HepG2 (cell line): ENCODE measurements around the gene ZNF648. TPM values are rescaled to one million over a fixed set of nuclear protein-coding genes. Genes with fewer than 3 reads are reported as not detected.

Experiments used
- ATAC-seq: fragments of 200-7000 bp; cut with Tn5 transposase; 3 replicates; pipeline ENCODE4 v1.9.1; 2020; ENCODE audit warnings: mild to moderate bottlenecking, moderate library complexity
- BruUV-seq: library from RNA; stranded (reverse); fragments of 400-500 nt; replicated peaks from 2 replicates; lab custom pipeline; 2021; lab: Mats Ljungman, UMichigan
- CTCF ChIA-PET: fragments of 300-600 bp; formaldehyde crosslinking; extraction: SDS; loops from one replicate; lab custom pipeline; 2021; ENCODE audit warnings: low total read pairs, inconsistent platforms, low intra/inter-chr PET ratio; lab: Yijun Ruan, JAX
- POLR2A ChIA-PET: fragments of 350-600 bp; sonication (Branson Sonifier 250); formaldehyde crosslinking; loops from one replicate; lab custom pipeline; 2020; ENCODE audit warnings: antibody characterized with exemption, inconsistent platforms; lab: Yijun Ruan, JAX
- DNase-seq: peaks from one replicate; pipeline ENCODE4 v3.0.0-alpha.2; 2015; ENCODE audit warnings: low spot score
- FAIRE-seq: peaks from 3 replicates; lab custom pipeline; 2011; peaks lifted over from hg19 to GRCh38; lab: Jason Lieb, UNC
- H2AFZ ChIP-seq: one replicate; pipeline ENCODE4 v1.6.1; 2011; ENCODE audit warnings: low read length, inconsistent platforms
- H3K27ac ChIP-seq: fragments of 300-600 bp; 3 replicates; pipeline ENCODE4 v1.8.0; 2011; ENCODE audit warnings: mixed run types, mild to moderate bottlenecking, mixed read lengths, low read length, inconsistent platforms; ENCODE audit not compliant: insufficient read depth; ENCODE audit errors: extremely low read length
- H3K27me3 ChIP-seq, 2 experiments: fragments of 200-600 bp in 1 of 2; 2 replicates in 1 of 2; 3 replicates in 1 of 2; pipeline versions ENCODE4 v1.6.0 to v1.8.0; 2011; ENCODE audit warnings: low read length in 2 of 2, mild to moderate bottlenecking in 2 of 2, moderate library complexity in 2 of 2, inconsistent platforms in 1 of 2; ENCODE audit not compliant: insufficient read depth in 2 of 2, control insufficient read depth in 1 of 2
- H3K36me3 ChIP-seq, 2 experiments: fragments of 200-600 bp in 1 of 2; replicated peaks in 1 of 2; 2 replicates in 1 of 2; 3 replicates in 1 of 2; pipeline versions ENCODE4 v1.5.1 to v1.8.0; 2011; ENCODE audit warnings: low read length in 2 of 2, inconsistent platforms in 1 of 2; ENCODE audit not compliant: insufficient read depth in 2 of 2, control insufficient read depth in 1 of 2
- H3K4me1 ChIP-seq: 2 replicates; pipeline ENCODE4 v1.5.1; 2012; ENCODE audit warnings: low read length, inconsistent platforms; ENCODE audit not compliant: insufficient read depth
- H3K4me2 ChIP-seq: 2 replicates; pipeline ENCODE4 v1.6.0; 2011; ENCODE audit warnings: low read depth, low read length, inconsistent platforms
- H3K4me3 ChIP-seq, 3 experiments: fragments of 200-600 bp in 1 of 3; sonication (generic), shearing (Covaris generic) in 1 of 3; replicated peaks in 1 of 3; 2 replicates each; pipeline ENCODE4 v1.5.1; 2011 to 2016; ENCODE audit warnings: low read length in 3 of 3, inconsistent platforms in 2 of 3, low read depth in 2 of 3, mild to moderate bottlenecking in 2 of 3, control low read depth in 1 of 3, mixed read lengths in 1 of 3; ENCODE audit not compliant: insufficient read depth in 1 of 3
- H3K79me2 ChIP-seq: one replicate; pipeline ENCODE4 v1.6.1; 2011; ENCODE audit warnings: low read length, inconsistent platforms; ENCODE audit not compliant: insufficient read depth
- H3K9ac ChIP-seq: 2 replicates; pipeline ENCODE4 v1.6.0; 2011; ENCODE audit warnings: mild to moderate bottlenecking, low read depth, low read length, inconsistent platforms; ENCODE audit not compliant: insufficient read depth
- H3K9me3 ChIP-seq: 2 replicates; pipeline ENCODE4 v1.5.1; 2012; ENCODE audit warnings: mild to moderate bottlenecking, low read length
- H4K20me1 ChIP-seq: 2 replicates; pipeline ENCODE4 v1.6.0; 2011; ENCODE audit warnings: inconsistent platforms, mild to moderate bottlenecking, low read length, moderate library complexity; ENCODE audit not compliant: insufficient read depth
- MIXL1 ChIP-seq: IDR thresholded peaks from 2 replicates; pipeline ENCODE4 v1.6.1; 2016
- MXD1 ChIP-seq: sonication (generic); formaldehyde crosslinking; IDR thresholded peaks from 2 replicates; pipeline ENCODE4 v1.4.0; 2020; ENCODE audit warnings: mild to moderate bottlenecking, missing genetic modification reagents
- NR1H2 ChIP-seq: sonication (generic); formaldehyde crosslinking; IDR thresholded peaks from 2 replicates; pipeline ENCODE4 v1.8.1; 2022; ENCODE audit warnings: low read depth, missing genetic modification reagents, borderline replicate concordance
- RFXANK ChIP-seq: IDR thresholded peaks from 2 replicates; pipeline ENCODE4 v1.6.1; 2016
- RXRA ChIP-seq: sonication (generic); formaldehyde crosslinking; IDR thresholded peaks from 2 replicates; pipeline ENCODE4 v1.5.1; 2020; ENCODE audit warnings: missing genetic modification reagents
- ZNF775 ChIP-seq: sonication (generic); formaldehyde crosslinking; IDR thresholded peaks from 2 replicates; pipeline ENCODE4 v1.4.0; 2020; ENCODE audit warnings: missing genetic modification reagents, mild to moderate bottlenecking, moderate library complexity, borderline replicate concordance
- WGBS: methylation state at CpG from one replicate; pipeline ENCODE4 v1.1.6; 2017; ENCODE audit warnings: low lambda C conversion rate; 5-methylcytosine and 5-hydroxymethylcytosine counted together
- in situ Hi-C: cut with HindIII; loops from 2 replicates; pipeline ENCODE4 v1.10.0; 2017; ENCODE audit warnings: low pct_unique_long_range_greater_than_20kb; ENCODE audit not compliant: extremely low pct_ligation_motif_present
- intact Hi-C: fragments of 100-400 bp; cut with micrococcal nuclease; formaldehyde crosslinking; loops from one replicate; pipeline ENCODE4 v1.10.0; 2022; ENCODE audit not compliant: unreplicated experiment
- polyA plus RNA-seq, 8 experiments: library from polyadenylated mRNA; depleted of rRNA in 3 of 8; stranded (reverse) in 7 of 8; unstranded in 1 of 8; fragments of >200 nt; fragmentation: Illumina TruSeq in 4 of 8; extraction: Trizol in 4 of 8; gene quantifications; 2 replicates each; pipeline versions ENCODE4 v1.2.1 to v1.2.3, GENCODE V29; 2011 to 2016; ENCODE audit warnings: low read depth in 4 of 8, missing spikeins in 1 of 8, mixed read lengths in 1 of 8; ENCODE audit not compliant: insufficient read depth in 1 of 8
- total RNA-seq, 5 experiments: library from RNA; depleted of rRNA; stranded (reverse); fragments of >200 nt; fragmentation: Illumina TruSeq; extraction: Trizol; gene quantifications; 2 replicates each; pipeline ENCODE4 v1.2.3, GENCODE V29; 2016; ENCODE audit warnings: low read depth in 1 of 5
- TF ChIP-seq, protein P1 (sequence below): sonication (generic); formaldehyde crosslinking; IDR thresholded peaks from 2 replicates; pipeline ENCODE4 v1.4.0; 2020; ENCODE audit warnings: missing genetic modification reagents
- TF ChIP-seq, protein P2 (sequence below): IDR thresholded peaks from 2 replicates; pipeline ENCODE4 v1.6.1; 2016; ENCODE audit warnings: low read depth, missing genetic modification reagents, missing compliant biosample characterization
- TF ChIP-seq, protein P3 (sequence below): sonication (generic); formaldehyde crosslinking; IDR thresholded peaks from 2 replicates; pipeline ENCODE4 v1.5.0; 2020; ENCODE audit warnings: missing genetic modification reagents, mild to moderate bottlenecking, borderline replicate concordance

ZNF648 gene
- total and polyA plus RNA-seq, 2 of the 13 experiments (the other 11 are each of a cell fraction or from before 2014, with no cell fraction given): 0.13 to 0.37 TPM

DNA sequence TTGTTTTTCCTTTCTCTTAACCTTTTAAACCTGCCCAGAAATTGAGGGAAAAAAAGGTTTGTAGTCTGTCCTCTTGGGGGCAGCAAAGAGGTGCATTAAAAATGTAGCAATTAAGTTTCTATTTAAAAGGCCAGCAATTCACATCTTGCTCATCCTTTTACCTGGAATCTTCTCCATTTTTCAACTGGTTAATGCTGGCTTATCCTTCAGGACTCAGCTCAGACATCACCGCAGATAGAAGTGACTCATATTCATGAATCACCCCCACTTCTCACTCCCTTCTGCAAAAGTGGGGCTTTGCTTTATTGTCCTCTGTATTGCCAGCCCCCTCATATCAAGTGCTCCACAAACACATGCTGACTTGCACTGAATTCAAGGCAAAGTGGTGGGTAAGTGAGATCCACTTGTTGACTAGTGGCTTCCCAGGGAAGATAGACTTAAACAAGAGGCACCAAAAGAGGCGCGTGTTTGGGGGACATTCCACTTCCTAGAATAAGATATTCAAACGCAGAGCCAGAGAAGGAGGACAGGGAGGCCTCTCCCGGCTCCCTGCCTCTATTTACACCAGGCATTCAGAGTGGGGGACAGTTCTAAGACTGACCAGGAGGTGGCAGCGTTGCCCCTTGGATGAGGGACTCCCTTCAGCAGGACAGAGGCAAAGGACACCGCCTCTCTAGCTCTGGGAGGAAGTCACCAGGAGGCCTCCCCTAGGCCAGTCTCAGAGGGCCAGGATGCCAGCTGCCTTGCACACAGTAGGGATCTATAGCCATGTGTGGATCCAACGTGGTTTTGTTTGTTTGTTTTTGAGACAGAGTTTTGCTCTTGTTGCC is 23.2 kb upstream of the ZNF648 start:
- ChIA-PET POLR2A (interaction anchor here (0.5 to 1.2 kb wide), 5 partner anchors 59 to 312 kb away, joined by 3 to 5 read pairs (median 4); partner anchors contain the start of gene GLUL), CTCF (interaction anchor here (0.8 to 2.5 kb wide), 11 partner anchors 58 to 702 kb away, joined by 3 to 51 read pairs (median 4); partner anchors contain the start of gene GLUL)
- intact Hi-C loops: loop anchor here (1.0 to 10.0 kb wide), 6 partner anchors 59 to 362 kb away; no protein-coding TSS in a partner anchor
- H4K20me1 ChIP-seq: no peaks in the 10 kb centered on the region
- H3K9me3 ChIP-seq: no peaks in the 10 kb centered on the region
- H3K4me1 ChIP-seq: peaks cover 10% of the 10 kb centered on the region
- H2AFZ ChIP-seq: no peak overlapping the region
- H3K4me2 ChIP-seq: peak overlapping the region; percentile 76
- DNase-seq: peak; percentile 78
- peak; percentile 74 for FAIRE-seq
- peaks cover 2 to 6% of the 10 kb centered on the region in 2 experiments; a peak in 2 of 5 replicates for H3K27me3 ChIP-seq
- peak overlapping the region in 2 of 3 experiments; percentile 6 to 11; a peak in 1 of 6 replicates for H3K4me3 ChIP-seq
- ATAC-seq: peak; percentile 95
- in situ Hi-C loops: loop anchor here (5.0 to 25.0 kb wide), 2 partner anchors 313 to 703 kb away; partner anchors contain the start of gene NPL
- no peaks in the 10 kb centered on the region for H3K36me3 ChIP-seq
- no TSS peak for BruUV-seq
- H3K27ac ChIP-seq: no peak overlapping the region
- no peak overlapping the region; the same call in 1 of the 2 replicates for H3K9ac ChIP-seq
- 18% methylated on average over 7 of the region's 8 CpGs for WGBS
- no peaks in the 10 kb centered on the region for H3K79me2 ChIP-seq
- TF ChIP-seq RFXANK (CRISPR knock-in tag) (no peak), RXRA (CRISPR knock-in tag) (no peak), ZNF775 (CRISPR knock-in tag) (no peak), MXD1 (no peak), MIXL1 (CRISPR knock-in tag) (peak; percentile 26; the same call in 1 of the 2 replicates), NR1H2 (CRISPR knock-in tag) (no peak)
- TF ChIP-seq, protein P1, sequence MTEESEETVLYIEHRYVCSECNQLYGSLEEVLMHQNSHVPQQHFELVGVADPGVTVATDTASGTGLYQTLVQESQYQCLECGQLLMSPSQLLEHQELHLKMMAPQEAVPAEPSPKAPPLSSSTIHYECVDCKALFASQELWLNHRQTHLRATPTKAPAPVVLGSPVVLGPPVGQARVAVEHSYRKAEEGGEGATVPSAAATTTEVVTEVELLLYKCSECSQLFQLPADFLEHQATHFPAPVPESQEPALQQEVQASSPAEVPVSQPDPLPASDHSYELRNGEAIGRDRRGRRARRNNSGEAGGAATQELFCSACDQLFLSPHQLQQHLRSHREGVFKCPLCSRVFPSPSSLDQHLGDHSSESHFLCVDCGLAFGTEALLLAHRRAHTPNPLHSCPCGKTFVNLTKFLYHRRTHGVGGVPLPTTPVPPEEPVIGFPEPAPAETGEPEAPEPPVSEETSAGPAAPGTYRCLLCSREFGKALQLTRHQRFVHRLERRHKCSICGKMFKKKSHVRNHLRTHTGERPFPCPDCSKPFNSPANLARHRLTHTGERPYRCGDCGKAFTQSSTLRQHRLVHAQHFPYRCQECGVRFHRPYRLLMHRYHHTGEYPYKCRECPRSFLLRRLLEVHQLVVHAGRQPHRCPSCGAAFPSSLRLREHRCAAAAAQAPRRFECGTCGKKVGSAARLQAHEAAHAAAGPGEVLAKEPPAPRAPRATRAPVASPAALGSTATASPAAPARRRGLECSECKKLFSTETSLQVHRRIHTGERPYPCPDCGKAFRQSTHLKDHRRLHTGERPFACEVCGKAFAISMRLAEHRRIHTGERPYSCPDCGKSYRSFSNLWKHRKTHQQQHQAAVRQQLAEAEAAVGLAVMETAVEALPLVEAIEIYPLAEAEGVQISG (CRISPR knock-in tag): peak; percentile 73
- TF ChIP-seq, protein P2, sequence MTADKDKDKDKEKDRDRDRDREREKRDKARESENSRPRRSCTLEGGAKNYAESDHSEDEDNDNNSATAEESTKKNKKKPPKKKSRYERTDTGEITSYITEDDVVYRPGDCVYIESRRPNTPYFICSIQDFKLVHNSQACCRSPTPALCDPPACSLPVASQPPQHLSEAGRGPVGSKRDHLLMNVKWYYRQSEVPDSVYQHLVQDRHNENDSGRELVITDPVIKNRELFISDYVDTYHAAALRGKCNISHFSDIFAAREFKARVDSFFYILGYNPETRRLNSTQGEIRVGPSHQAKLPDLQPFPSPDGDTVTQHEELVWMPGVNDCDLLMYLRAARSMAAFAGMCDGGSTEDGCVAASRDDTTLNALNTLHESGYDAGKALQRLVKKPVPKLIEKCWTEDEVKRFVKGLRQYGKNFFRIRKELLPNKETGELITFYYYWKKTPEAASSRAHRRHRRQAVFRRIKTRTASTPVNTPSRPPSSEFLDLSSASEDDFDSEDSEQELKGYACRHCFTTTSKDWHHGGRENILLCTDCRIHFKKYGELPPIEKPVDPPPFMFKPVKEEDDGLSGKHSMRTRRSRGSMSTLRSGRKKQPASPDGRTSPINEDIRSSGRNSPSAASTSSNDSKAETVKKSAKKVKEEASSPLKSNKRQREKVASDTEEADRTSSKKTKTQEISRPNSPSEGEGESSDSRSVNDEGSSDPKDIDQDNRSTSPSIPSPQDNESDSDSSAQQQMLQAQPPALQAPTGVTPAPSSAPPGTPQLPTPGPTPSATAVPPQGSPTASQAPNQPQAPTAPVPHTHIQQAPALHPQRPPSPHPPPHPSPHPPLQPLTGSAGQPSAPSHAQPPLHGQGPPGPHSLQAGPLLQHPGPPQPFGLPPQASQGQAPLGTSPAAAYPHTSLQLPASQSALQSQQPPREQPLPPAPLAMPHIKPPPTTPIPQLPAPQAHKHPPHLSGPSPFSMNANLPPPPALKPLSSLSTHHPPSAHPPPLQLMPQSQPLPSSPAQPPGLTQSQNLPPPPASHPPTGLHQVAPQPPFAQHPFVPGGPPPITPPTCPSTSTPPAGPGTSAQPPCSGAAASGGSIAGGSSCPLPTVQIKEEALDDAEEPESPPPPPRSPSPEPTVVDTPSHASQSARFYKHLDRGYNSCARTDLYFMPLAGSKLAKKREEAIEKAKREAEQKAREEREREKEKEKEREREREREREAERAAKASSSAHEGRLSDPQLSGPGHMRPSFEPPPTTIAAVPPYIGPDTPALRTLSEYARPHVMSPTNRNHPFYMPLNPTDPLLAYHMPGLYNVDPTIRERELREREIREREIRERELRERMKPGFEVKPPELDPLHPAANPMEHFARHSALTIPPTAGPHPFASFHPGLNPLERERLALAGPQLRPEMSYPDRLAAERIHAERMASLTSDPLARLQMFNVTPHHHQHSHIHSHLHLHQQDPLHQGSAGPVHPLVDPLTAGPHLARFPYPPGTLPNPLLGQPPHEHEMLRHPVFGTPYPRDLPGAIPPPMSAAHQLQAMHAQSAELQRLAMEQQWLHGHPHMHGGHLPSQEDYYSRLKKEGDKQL (CRISPR knock-in tag): no peak
- TF ChIP-seq, protein P3, sequence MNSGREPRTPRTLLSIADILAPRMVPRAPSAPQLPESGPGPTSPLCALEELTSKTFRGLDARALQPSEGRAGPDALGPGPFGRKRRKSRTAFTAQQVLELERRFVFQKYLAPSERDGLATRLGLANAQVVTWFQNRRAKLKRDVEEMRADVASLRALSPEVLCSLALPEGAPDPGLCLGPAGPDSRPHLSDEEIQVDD (CRISPR knock-in tag): no peak
